ENCODE results near the gene DNAJC4.

DNAJC4 gene

DNA sequence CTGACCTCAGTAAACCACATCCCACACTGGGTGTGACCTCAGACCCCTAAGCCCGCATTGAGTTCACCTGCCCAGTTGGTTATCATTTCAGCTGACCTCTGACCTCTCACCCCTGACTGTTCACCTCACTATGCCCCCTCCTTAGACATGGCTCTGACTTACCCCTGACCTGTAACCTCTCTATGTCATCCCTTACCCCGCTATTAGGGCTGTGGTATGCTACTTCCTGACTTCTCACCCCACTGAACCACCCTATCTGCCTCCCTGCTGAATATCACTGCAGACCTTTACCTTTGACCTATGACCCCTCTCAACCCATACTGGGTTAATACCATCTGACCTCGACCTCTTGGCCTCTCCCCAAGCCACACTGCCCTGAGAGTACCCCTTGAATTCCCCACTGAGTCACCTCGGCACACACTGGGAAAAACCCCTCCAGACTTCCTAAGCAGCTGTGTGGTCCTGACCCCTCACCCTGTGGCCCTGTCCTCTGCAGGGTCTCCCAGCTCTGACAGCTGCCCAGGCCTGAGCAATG is 29.3 kb downstream of the DNAJC4 start:
- TF ChIP-seq, protein P1, sequence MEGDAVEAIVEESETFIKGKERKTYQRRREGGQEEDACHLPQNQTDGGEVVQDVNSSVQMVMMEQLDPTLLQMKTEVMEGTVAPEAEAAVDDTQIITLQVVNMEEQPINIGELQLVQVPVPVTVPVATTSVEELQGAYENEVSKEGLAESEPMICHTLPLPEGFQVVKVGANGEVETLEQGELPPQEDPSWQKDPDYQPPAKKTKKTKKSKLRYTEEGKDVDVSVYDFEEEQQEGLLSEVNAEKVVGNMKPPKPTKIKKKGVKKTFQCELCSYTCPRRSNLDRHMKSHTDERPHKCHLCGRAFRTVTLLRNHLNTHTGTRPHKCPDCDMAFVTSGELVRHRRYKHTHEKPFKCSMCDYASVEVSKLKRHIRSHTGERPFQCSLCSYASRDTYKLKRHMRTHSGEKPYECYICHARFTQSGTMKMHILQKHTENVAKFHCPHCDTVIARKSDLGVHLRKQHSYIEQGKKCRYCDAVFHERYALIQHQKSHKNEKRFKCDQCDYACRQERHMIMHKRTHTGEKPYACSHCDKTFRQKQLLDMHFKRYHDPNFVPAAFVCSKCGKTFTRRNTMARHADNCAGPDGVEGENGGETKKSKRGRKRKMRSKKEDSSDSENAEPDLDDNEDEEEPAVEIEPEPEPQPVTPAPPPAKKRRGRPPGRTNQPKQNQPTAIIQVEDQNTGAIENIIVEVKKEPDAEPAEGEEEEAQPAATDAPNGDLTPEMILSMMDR (IDR thresholded peaks at IDR 0.05; ENCODE audit: insufficient read depth, low read depth, low read length, missing control alignments) = no peak

GRCh38 chr11:64260147-64260708 is 29.9 kb downstream of the DNAJC4 start:
- TF ChIP-seq, protein P1 (IDR thresholded peaks at IDR 0.05; ENCODE audit: insufficient read depth, low read depth, low read length, missing control alignments) = no peak
- no peak overlapping the region for H3K4me3 ChIP-seq (ENCODE audit: low read depth, low read length)
- no peak for DNase-seq (ENCODE audit: low read depth)

More for the DNA sequence above, 29.3 kb downstream of the DNAJC4 start:
- DNase-seq (ENCODE audit: low read depth) = peak; percentile 40
- H3K4me3 ChIP-seq (ENCODE audit: low read depth, low read length) = no peak overlapping the region

- TF ChIP-seq, protein P1 (IDR thresholded peaks at IDR 0.05; ENCODE audit: insufficient read depth, low read depth, low read length, missing control alignments) = no peak
- no peak overlapping the region for H3K4me3 ChIP-seq (ENCODE audit: low read depth, low read length)
- DNase-seq (ENCODE audit: low read depth) = no peak
Observed at GRCh38 chr11:64261556-64262080, 31.3 kb downstream of the DNAJC4 start.

DNA sequence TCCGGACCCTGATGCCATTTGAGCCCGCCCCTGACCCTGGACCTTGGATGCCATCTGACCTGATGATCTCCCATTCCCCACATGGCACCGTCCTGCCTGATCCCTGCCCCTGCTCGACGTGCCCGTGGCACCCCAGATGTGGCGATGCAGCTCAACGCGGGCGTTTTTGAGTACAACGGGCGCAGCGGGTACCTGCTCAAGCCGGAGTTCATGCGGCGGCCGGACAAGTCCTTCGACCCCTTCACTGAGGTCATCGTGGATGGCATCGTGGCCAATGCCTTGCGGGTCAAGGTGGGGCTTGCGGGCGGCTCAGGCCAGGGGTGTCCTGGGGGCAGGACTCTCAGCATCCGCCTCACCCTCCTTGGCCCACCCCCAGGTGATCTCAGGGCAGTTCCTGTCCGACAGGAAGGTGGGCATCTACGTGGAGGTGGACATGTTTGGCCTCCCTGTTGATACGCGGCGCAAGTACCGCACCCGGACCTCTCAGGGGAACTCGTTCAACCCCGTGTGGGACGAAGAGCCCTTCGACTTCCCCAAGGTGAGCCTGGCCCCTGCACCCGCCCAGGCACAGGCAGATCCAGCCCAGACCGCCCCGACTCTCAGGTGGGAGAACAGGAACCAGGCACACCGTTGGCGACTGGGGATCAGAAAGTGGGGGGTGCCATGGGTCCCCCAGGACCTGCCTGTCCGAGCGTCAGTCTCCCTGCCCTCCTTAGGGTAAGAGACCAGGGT is 32.1 kb downstream of the DNAJC4 start:
- TF ChIP-seq, protein P1 (IDR thresholded peaks at IDR 0.05; ENCODE audit: insufficient read depth, low read depth, low read length, missing control alignments) = no peak
- DNase-seq (ENCODE audit: low read depth) = no peak

GRCh38 chr11:64263021-64263946 is 32.9 kb downstream of the DNAJC4 start:
- H3K4me3 ChIP-seq (ENCODE audit: low read depth, low read length) = no peak overlapping the region

More for the DNA sequence above, 32.1 kb downstream of the DNAJC4 start:
- no peak overlapping the region for H3K4me3 ChIP-seq (ENCODE audit: low read depth, low read length)

GRCh38 chr11:64263947-64264317 is 33.6 kb downstream of the DNAJC4 start:
- TF ChIP-seq, protein P1 (IDR thresholded peaks at IDR 0.05; ENCODE audit: insufficient read depth, low read depth, low read length, missing control alignments) = no peak
- no peak for DNase-seq (ENCODE audit: low read depth)
- H3K4me3 ChIP-seq (ENCODE audit: low read depth, low read length) = no peak overlapping the region

More at GRCh38 chr11:64263021-64263946, 32.9 kb downstream of the DNAJC4 start:
- TF ChIP-seq, protein P1 (IDR thresholded peaks at IDR 0.05; ENCODE audit: insufficient read depth, low read depth, low read length, missing control alignments) = no peak
- DNase-seq (ENCODE audit: low read depth) = no peak

All from GM12865 (cell line).